HCT116 (cell line): ENCODE results near the gene PSMC3.

Experiments
- CEBPB ChIP-seq: IDR thresholded peaks from 2 replicates; pipeline ENCODE4 v1.6.1; 2012; ENCODE audit warnings: low read depth
- CTCF ChIP-seq, 3 experiments: fragments of 200-600 bp in 1 of 3; sonication (generic) in 1 of 3; IDR thresholded peaks in 2 of 3; conservative IDR thresholded peaks in 1 of 3; 2 replicates each; pipeline ENCODE4 v1.5.1; 2012 to 2017; ENCODE audit warnings: low read depth in 2 of 3, low read length in 2 of 3, antibody characterized with exemption in 1 of 3, borderline replicate concordance in 1 of 3, control low read depth in 1 of 3, mild to moderate bottlenecking in 1 of 3, mixed read lengths in 1 of 3, mixed run types in 1 of 3, moderate library complexity in 1 of 3; ENCODE audit not compliant: insufficient read depth in 1 of 3
- EZH2 ChIP-seq: fragments of 200-600 bp; sonication (generic); IDR thresholded peaks from 2 replicates; pipeline ENCODE4 v1.6.1; 2017; ENCODE audit warnings: antibody characterized with exemption, mixed run types
- EZH2phosphoT487 ChIP-seq: fragments of 200-600 bp; IDR thresholded peaks from 2 replicates; pipeline ENCODE4 v1.6.1; 2018; ENCODE audit warnings: antibody characterized with exemption, borderline replicate concordance
- JUND ChIP-seq: IDR thresholded peaks from 2 replicates; pipeline ENCODE4 v1.6.1; 2012
- MAX ChIP-seq: IDR thresholded peaks from 2 replicates; pipeline ENCODE4 v1.6.1; 2012
- POLR2A ChIP-seq: IDR thresholded peaks from 2 replicates; pipeline ENCODE4 v1.7.0; 2011; ENCODE audit warnings: borderline replicate concordance; ENCODE audit not compliant: insufficient read depth, insufficient read length; ENCODE audit errors: extremely low read depth
- POLR2AphosphoS5 ChIP-seq: IDR thresholded peaks from 2 replicates; pipeline ENCODE4 v1.6.1; 2011; ENCODE audit warnings: mild to moderate bottlenecking, low read depth, low read length, moderate library complexity
- SIN3A ChIP-seq: IDR thresholded peaks from 2 replicates; pipeline ENCODE4 v1.6.1; 2012; ENCODE audit warnings: low read depth
- YY1 ChIP-seq: IDR thresholded peaks from 2 replicates; pipeline ENCODE4 v1.6.1; 2011; ENCODE audit warnings: low read length, low read depth, moderate library complexity, mild to moderate bottlenecking; ENCODE audit not compliant: insufficient replicate concordance; ENCODE audit errors: extremely low read depth
- ZBTB33 ChIP-seq: IDR thresholded peaks from 2 replicates; pipeline ENCODE4 v1.6.1; 2011; ENCODE audit warnings: mild to moderate bottlenecking, low read length, moderate library complexity; ENCODE audit not compliant: insufficient replicate concordance; ENCODE audit errors: extremely low read depth

DNA sequence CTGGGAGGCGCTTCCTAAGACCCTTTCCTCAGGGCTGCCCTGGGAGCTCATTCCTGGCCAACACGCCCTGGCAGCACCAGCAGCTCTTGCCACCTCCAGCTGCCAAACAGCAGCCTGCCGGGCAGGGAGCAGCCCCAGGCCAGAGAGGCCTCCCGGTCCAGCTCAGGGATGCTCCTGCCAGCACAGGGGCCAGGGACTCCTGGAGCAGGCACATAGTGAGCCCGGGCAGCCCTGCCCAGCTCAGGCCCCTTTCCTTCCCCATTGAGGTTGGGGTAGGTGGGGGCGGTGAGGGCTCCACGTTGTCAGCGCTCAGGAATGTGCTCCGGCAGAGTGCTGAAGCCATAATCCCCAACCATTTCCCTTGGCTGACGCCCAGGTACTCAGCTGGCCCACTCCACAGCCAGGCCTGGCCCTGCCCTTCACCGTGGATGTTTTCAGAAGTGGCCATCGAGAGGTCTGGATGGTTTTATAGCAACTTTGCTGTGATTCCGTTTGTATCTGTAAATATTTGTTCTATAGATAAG lies 10.2 kb downstream of the PSMC3 start:
- TF ChIP-seq JUND (peak; percentile 65), CTCF (IDR thresholded peaks at IDR 0.05 in 2 of 3, conservative IDR thresholded peaks at IDR 0.05 in 1 of 3; ENCODE audit: borderline replicate concordance in 1 of 3, insufficient read depth in 1 of 3, low read depth in 2 of 3, low read length in 2 of 3) (no peak), EZH2phosphoT487 (no peak), SIN3A (no peak; the same call in 1 of the 2 replicates), CEBPB (no peak), MAX (peak; percentile 55), ZBTB33 (no peak), EZH2 (no peak), POLR2A (no peak), POLR2AphosphoS5 (peak; percentile 72), YY1 (peak; percentile 17)
